Type B pancreatic cell (in vitro differentiated cells): ENCODE measurements around the gene PGP. TPM values are rescaled to one million over a fixed set of nuclear protein-coding genes. Genes with fewer than 3 reads are reported as not detected.
"Not testable (repeated sequence)": the region's sequence is repeated elsewhere in the genome, so short reads cannot be mapped to it uniquely, and the experiment has no call there.

Experiments used
- DNase-seq: peaks from one replicate; pipeline ENCODE4 v3.0.0; 2021; ENCODE audit warnings: mixed read lengths; ENCODE audit not compliant: unreplicated experiment; ENCODE audit errors: extremely low spot score
- H3K27ac Mint-ChIP-seq: 2 replicates; pipeline ENCODE4 v1.8.0; 2021; ENCODE audit warnings: mild to moderate bottlenecking, mixed read lengths
- H3K27me3 Mint-ChIP-seq: 2 replicates; pipeline ENCODE4 v1.8.0; 2021; ENCODE audit warnings: mixed read lengths
- H3K36me3 Mint-ChIP-seq: 2 replicates; pipeline ENCODE4 v1.8.0; 2021; ENCODE audit warnings: mixed read lengths
- H3K4me1 Mint-ChIP-seq: one replicate; pipeline ENCODE4 v1.8.0; 2021; ENCODE audit warnings: mixed read lengths; ENCODE audit not compliant: unreplicated experiment
- H3K4me3 Mint-ChIP-seq: 2 replicates; pipeline ENCODE4 v1.8.0; 2021; ENCODE audit warnings: mild to moderate bottlenecking, mixed read lengths
- H3K9me3 Mint-ChIP-seq: 2 replicates; pipeline ENCODE4 v1.8.0; 2021; ENCODE audit warnings: mixed read lengths
- CTCF ChIP-seq: fragments of 200-600 bp; sonication (generic); conservative IDR thresholded peaks from 2 replicates; pipeline ENCODE4 v1.5.0; 2021; ENCODE audit warnings: antibody characterized with exemption, mild to moderate bottlenecking
- total RNA-seq: library from RNA; stranded (reverse); gene quantifications from 2 replicates; pipeline ENCODE4 v1.2.1, GENCODE V29; 2021; ENCODE audit warnings: low replicate concordance

PGP gene
- total RNA-seq, 1 donor from 2014 or later: 25.5 TPM

DNA sequence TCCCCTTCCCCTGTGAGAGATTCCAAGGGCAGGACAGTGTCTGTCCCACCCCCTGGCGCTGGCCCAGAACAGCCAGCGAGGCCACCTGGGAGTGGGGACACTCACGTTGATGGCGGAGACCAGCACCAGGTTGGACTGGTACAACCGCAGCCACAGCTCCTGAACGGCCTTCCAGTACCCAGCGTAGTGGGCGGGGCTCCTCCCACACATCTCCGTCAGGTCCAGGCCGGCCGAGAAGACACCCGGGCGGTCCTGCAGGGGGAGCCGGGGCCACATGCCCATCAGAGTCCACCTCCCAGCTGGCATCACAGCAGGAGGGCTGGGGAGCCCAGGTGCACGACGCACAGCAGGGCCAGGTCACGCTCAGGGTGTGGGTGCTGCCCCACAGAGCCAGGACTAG lies 29.7 kb upstream of the PGP start:
- no peak overlapping the region for H3K27ac Mint-ChIP-seq
- no peak for DNase-seq
- peak; percentile 20 for TF ChIP-seq CTCF
- no peak overlapping the region for H3K4me3 Mint-ChIP-seq
- peaks cover 3% of the 10 kb centered on the region for H3K27me3 Mint-ChIP-seq
- no peaks in the 10 kb centered on the region for H3K9me3 Mint-ChIP-seq
- peaks cover 7% of the 10 kb centered on the region for H3K36me3 Mint-ChIP-seq
- no peaks in the 10 kb centered on the region for H3K4me1 Mint-ChIP-seq

- Mint-ChIP-seq H3K4me3 (no peak overlapping the region), H3K27me3 (peaks cover 3% of the 10 kb centered on the region), H3K27ac (no peak overlapping the region), H3K9me3 (no peaks in the 10 kb centered on the region), H3K4me1 (no peaks in the 10 kb centered on the region), H3K36me3 (peaks cover 7% of the 10 kb centered on the region)
- no peak for DNase-seq
- TF ChIP-seq CTCF: no peak
Measured at GRCh38 chr16:2243781-2244180, 29.1 kb upstream of the PGP start.

- H3K4me1 Mint-ChIP-seq: no peaks in the 10 kb centered on the region
- no peak for TF ChIP-seq CTCF
- DNase-seq: no peak
- peaks cover 3% of the 10 kb centered on the region for H3K27me3 Mint-ChIP-seq
- H3K9me3 Mint-ChIP-seq: no peaks in the 10 kb centered on the region
- no peak overlapping the region for H3K27ac Mint-ChIP-seq
- peaks cover 7% of the 10 kb centered on the region for H3K36me3 Mint-ChIP-seq
- H3K4me3 Mint-ChIP-seq: no peak overlapping the region
Measured at GRCh38 chr16:2243031-2243528, 28.4 kb upstream of the PGP start.

- H3K9me3 Mint-ChIP-seq: no peaks in the 10 kb centered on the region
Measured at GRCh38 chr16:2242598-2242997, 28.0 kb upstream of the PGP start.

DNA sequence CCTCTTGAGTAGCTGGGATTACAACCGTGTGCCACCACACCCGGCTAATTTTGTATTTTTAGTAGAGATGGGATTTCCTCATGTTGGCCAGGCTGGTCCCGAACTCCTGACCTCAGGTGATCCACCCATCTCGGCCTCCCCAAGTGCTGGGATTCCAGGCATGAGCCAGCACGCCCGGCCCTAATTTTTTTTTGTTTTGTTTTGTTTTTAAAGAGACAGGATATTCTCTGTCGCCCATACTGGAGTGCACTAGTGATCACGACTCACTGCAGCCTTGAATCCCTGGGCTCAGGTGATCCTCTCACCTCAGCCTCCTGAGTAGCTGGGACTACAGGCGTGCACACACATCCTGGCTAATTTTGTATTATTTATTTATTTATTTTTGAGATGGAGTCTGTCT lies 25.7 kb upstream of the PGP start:
- not testable (repeated sequence) for H3K4me1 Mint-ChIP-seq, H3K9me3 Mint-ChIP-seq, H3K4me3 Mint-ChIP-seq, H3K36me3 Mint-ChIP-seq, H3K27ac Mint-ChIP-seq, DNase-seq
- peaks cover 18% of the 10 kb centered on the region for H3K27me3 Mint-ChIP-seq

More at GRCh38 chr16:2242598-2242997, 28.0 kb upstream of the PGP start:
- TF ChIP-seq CTCF: no peak
- no peaks in the 10 kb centered on the region for H3K4me1 Mint-ChIP-seq
- peaks cover 7% of the 10 kb centered on the region for H3K36me3 Mint-ChIP-seq
- H3K4me3 Mint-ChIP-seq: no peak overlapping the region
- peak overlapping the region; percentile 7 for H3K27ac Mint-ChIP-seq
- peaks cover 5% of the 10 kb centered on the region for H3K27me3 Mint-ChIP-seq
- DNase-seq: no peak

- no peak for TF ChIP-seq CTCF
- H3K27ac Mint-ChIP-seq: no peak overlapping the region
- H3K4me3 Mint-ChIP-seq: no peak overlapping the region
- peaks cover 19% of the 10 kb centered on the region for H3K27me3 Mint-ChIP-seq
- no peaks in the 10 kb centered on the region for H3K9me3 Mint-ChIP-seq
- H3K4me1 Mint-ChIP-seq: no peaks in the 10 kb centered on the region
- H3K36me3 Mint-ChIP-seq: peaks cover 7% of the 10 kb centered on the region
- no peak for DNase-seq
Measured at GRCh38 chr16:2238838-2239675, 24.4 kb upstream of the PGP start.
